Measurements from ENCODE around the gene CHRNA5.
A peak's percentile ranks its signal among the peaks of the same experiment; 100 is the strongest.

CHRNA5 gene

GRCh38 chr15:78634210-78635145, 69.2 kb downstream of the CHRNA5 start:
- TF ChIP-seq CTCF (IDR thresholded peaks at IDR 0.05; ENCODE audit: low read depth, low read length): no peak
- H3K4me3 ChIP-seq (ENCODE audit: low read depth, low read length): no peak overlapping the region

- no peak for TF ChIP-seq CTCF (IDR thresholded peaks at IDR 0.05; ENCODE audit: low read depth, low read length)
These were observed 70.0 kb downstream of the CHRNA5 start for GRCh38 chr15:78635346-78635745.

GRCh38 chr15:78636378-78636859, 71.1 kb downstream of the CHRNA5 start:
- no peak overlapping the region for H3K4me3 ChIP-seq (ENCODE audit: low read depth, low read length)
- TF ChIP-seq CTCF (IDR thresholded peaks at IDR 0.05; ENCODE audit: low read depth, low read length): no peak

More at GRCh38 chr15:78635346-78635745, 70.0 kb downstream of the CHRNA5 start:
- no peak overlapping the region for H3K4me3 ChIP-seq (ENCODE audit: low read depth, low read length)

GRCh38 chr15:78637776-78638435, 72.6 kb downstream of the CHRNA5 start:
- no peak overlapping the region for H3K4me3 ChIP-seq (ENCODE audit: low read depth, low read length)
- no peak for TF ChIP-seq CTCF (IDR thresholded peaks at IDR 0.05; ENCODE audit: low read depth, low read length)

GRCh38 chr15:78638658-78639314, 73.5 kb downstream of the CHRNA5 start:
- TF ChIP-seq CTCF (IDR thresholded peaks at IDR 0.05; ENCODE audit: low read depth, low read length): peak; percentile 56
- H3K4me3 ChIP-seq (ENCODE audit: low read depth, low read length): no peak overlapping the region

GRCh38 chr15:78640527-78641101, 75.3 kb downstream of the CHRNA5 start:
- TF ChIP-seq CTCF (IDR thresholded peaks at IDR 0.05; ENCODE audit: low read depth, low read length): no peak

More at GRCh38 chr15:78640527-78641101, 75.3 kb downstream of the CHRNA5 start:
- H3K4me3 ChIP-seq (ENCODE audit: low read depth, low read length): no peak overlapping the region

Data from WI38 (cell line).